HepG2 (cell line): Measurements from ENCODE around the gene ANKRD29.

Experiments used
- ETV5 ChIP-seq: IDR thresholded peaks from 2 replicates; pipeline ENCODE4 v1.6.1; 2018; ENCODE audit warnings: missing biosample characterization, missing genetic modification reagents, inconsistent platforms, borderline replicate concordance
- TF ChIP-seq, protein P1 (sequence below): sonication (generic); formaldehyde crosslinking; IDR thresholded peaks from 2 replicates; pipeline ENCODE4 v1.5.0; 2020; ENCODE audit warnings: mild to moderate bottlenecking, missing genetic modification reagents, moderate library complexity

GRCh38 chr18:23626451-23627279 lies 36.0 kb downstream of the ANKRD29 start:
- TF ChIP-seq, protein P1, sequence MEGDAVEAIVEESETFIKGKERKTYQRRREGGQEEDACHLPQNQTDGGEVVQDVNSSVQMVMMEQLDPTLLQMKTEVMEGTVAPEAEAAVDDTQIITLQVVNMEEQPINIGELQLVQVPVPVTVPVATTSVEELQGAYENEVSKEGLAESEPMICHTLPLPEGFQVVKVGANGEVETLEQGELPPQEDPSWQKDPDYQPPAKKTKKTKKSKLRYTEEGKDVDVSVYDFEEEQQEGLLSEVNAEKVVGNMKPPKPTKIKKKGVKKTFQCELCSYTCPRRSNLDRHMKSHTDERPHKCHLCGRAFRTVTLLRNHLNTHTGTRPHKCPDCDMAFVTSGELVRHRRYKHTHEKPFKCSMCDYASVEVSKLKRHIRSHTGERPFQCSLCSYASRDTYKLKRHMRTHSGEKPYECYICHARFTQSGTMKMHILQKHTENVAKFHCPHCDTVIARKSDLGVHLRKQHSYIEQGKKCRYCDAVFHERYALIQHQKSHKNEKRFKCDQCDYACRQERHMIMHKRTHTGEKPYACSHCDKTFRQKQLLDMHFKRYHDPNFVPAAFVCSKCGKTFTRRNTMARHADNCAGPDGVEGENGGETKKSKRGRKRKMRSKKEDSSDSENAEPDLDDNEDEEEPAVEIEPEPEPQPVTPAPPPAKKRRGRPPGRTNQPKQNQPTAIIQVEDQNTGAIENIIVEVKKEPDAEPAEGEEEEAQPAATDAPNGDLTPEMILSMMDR (CRISPR knock-in tag): no peak
- no peak for TF ChIP-seq ETV5 (CRISPR knock-in tag)
